GM20000 (cell line): ENCODE data around the gene HNRNPD.
"Not testable (repeated sequence)": the region's sequence is repeated elsewhere in the genome, so short reads cannot be mapped to it uniquely, and the experiment has no call there.

Experiments used
- DNase-seq: peaks from one replicate; pipeline ENCODE4 v3.0.0; 2012; ENCODE audit warnings: low spot score
- TF ChIP-seq, protein P1 (sequence below): IDR thresholded peaks from 2 replicates; pipeline ENCODE4 v1.5.1; 2012; ENCODE audit warnings: mild to moderate bottlenecking, control low read depth; ENCODE audit errors: extremely low read depth, missing control alignments

HNRNPD gene

DNA sequence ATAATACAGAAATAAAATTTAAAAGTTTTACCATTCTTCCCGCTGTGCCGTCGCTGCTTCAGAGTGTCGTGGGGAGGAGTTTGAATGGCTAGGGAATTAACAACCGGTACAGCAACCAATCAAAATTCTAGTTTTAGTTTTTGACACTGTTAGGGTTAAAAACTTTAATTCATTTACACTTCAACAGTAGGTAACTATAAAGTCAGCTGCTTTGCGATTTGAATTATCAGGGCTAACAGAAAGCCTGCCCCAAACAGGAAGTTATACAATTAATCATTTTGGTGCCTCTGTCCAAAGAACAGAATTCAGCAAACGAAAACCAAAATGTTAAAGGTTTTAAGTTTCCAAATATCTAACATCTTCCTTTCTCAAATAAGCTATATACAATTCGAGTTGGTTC is 2.3 kb downstream of the HNRNPD start:
- peak; percentile 8 for DNase-seq
- TF ChIP-seq, protein P1, sequence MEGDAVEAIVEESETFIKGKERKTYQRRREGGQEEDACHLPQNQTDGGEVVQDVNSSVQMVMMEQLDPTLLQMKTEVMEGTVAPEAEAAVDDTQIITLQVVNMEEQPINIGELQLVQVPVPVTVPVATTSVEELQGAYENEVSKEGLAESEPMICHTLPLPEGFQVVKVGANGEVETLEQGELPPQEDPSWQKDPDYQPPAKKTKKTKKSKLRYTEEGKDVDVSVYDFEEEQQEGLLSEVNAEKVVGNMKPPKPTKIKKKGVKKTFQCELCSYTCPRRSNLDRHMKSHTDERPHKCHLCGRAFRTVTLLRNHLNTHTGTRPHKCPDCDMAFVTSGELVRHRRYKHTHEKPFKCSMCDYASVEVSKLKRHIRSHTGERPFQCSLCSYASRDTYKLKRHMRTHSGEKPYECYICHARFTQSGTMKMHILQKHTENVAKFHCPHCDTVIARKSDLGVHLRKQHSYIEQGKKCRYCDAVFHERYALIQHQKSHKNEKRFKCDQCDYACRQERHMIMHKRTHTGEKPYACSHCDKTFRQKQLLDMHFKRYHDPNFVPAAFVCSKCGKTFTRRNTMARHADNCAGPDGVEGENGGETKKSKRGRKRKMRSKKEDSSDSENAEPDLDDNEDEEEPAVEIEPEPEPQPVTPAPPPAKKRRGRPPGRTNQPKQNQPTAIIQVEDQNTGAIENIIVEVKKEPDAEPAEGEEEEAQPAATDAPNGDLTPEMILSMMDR = no peak

DNA sequence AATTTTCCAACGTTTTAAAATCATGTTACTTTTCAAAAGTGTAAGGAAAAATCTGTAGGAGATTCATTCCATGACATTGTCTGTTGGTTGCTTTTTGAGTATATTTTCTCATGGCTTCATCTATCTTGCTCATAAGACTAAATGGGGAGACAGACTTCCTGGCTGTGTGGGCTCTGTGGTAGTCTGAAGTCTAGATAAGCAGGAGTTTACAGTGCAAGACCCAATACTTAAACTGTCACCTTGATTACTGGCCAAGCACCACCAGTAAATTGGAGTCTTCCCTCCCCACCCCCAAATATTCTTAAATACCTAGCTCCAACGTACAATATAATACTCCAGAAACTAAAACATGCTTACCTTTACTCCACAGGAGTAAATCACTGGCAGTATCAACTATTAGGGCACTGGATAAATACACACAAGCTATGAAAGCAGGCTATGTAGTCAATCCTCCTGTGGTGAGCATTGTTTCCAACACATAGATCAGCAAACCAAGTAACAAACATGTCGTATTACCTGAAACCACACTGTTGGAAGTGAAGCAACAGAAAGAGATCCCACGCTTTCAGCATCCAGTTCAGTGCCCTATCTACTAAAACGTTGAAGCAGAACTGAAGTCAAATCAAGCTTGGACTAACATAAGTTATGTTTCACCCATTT is 6.2 kb downstream of the HNRNPD start:
- TF ChIP-seq, protein P1 = no peak
- no peak for DNase-seq

GRCh38 chr4:82366431-82366830 is 7.4 kb downstream of the HNRNPD start:
- not testable (repeated sequence) for DNase-seq

GRCh38 chr4:82363896-82364487 is 9.8 kb downstream of the HNRNPD start:
- DNase-seq = no peak
- TF ChIP-seq, protein P1 = no peak

- no peak for DNase-seq
- TF ChIP-seq, protein P1 = no peak
Measured at GRCh38 chr4:82362565-82362964, 11.2 kb downstream of the HNRNPD start.

GRCh38 chr4:82360298-82361177 is 13.3 kb downstream of the HNRNPD start:
- TF ChIP-seq, protein P1 = peak; percentile 23
- no peak for DNase-seq

DNA sequence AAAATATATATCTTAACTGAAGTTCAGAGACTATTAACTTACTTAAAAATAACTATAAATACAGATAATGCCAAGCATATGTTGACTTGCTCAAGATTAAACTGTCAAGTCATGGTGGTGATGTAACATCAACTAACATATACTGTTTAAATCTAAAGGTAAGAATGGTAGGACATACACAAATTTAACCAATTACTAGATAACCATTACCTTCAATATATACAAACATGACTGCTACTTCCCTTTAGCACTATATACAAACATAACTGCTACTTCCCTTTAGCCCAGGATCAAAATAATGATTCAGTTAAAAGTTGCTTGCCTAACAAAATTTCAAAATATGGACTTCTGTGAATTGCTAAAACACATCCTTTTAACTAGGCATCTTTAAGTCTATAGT is 14.9 kb downstream of the HNRNPD start:
- DNase-seq = no peak
- TF ChIP-seq, protein P1 = no peak
